GM20431 (cell line): ENCODE measurements around the gene BRPF1.

Source experiments
- in situ Hi-C: fragments of 300-500 bp; cut with MseI, MboI; formaldehyde crosslinking; loops from one replicate; pipeline ENCODE4 v1.15.0; 2020; ENCODE audit warnings: low sequenced_read_pairs; ENCODE audit not compliant: unreplicated experiment

Gene BRPF1

GRCh38 chr3:9782770-9783169, 51.2 kb downstream of the BRPF1 start:
- in situ Hi-C loops, result no loop called here

- in situ Hi-C loops, result no loop called here
Measured at GRCh38 chr3:9783954-9784353, 52.4 kb downstream of the BRPF1 start.

- in situ Hi-C loops, result no loop called here
Measured at GRCh38 chr3:9784965-9785364, 53.4 kb downstream of the BRPF1 start.

- in situ Hi-C loops, result no loop called here
Measured at GRCh38 chr3:9785602-9786001, 54.1 kb downstream of the BRPF1 start.

- in situ Hi-C loops, result no loop called here
Measured at GRCh38 chr3:9786209-9786739, 54.7 kb downstream of the BRPF1 start.

GRCh38 chr3:9786825-9787669, 55.5 kb downstream of the BRPF1 start:
- in situ Hi-C loops, result no loop called here

- in situ Hi-C loops, result no loop called here
Measured at GRCh38 chr3:9787714-9788113, 56.2 kb downstream of the BRPF1 start.

- in situ Hi-C loops, result no loop called here
Measured at GRCh38 chr3:9791127-9791526, 59.6 kb downstream of the BRPF1 start.

GRCh38 chr3:9791790-9792404, 60.4 kb downstream of the BRPF1 start:
- in situ Hi-C loops, result no loop called here

GRCh38 chr3:9792405-9793160, 61.0 kb downstream of the BRPF1 start, which contains the start of the genes ARPC4 and TADA3:
Gene ARPC4, plus strand, starts transcription at chr3:9793082. Its CDS starts 40 bp downstream, at chr3:9793122.
Gene TADA3, minus strand, starts transcription at chr3:9792473. Its CDS starts 1,007 bp downstream, at chr3:9791466.
- in situ Hi-C loops, result no loop called here

GRCh38 chr3:9793161-9793781, 61.7 kb downstream of the BRPF1 start:
- in situ Hi-C loops, result no loop called here

GRCh38 chr3:9794400-9794799, 62.9 kb downstream of the BRPF1 start:
- in situ Hi-C loops, result no loop called here

- in situ Hi-C loops, result no loop called here
Measured at GRCh38 chr3:9795207-9795606, 63.7 kb downstream of the BRPF1 start.

GRCh38 chr3:9797196-9797945, 65.8 kb downstream of the BRPF1 start:
- in situ Hi-C loops, result no loop called here
